ENCODE results near the gene LRP1.

GRCh38 chr12:57164966-57165625 lies 36.8 kb downstream of the LRP1 start:
- no peak for TF ChIP-seq POLR2AphosphoS5 (IDR thresholded peaks at IDR 0.05; ENCODE audit: low read depth, low read length)
- no peak for TF ChIP-seq TAF1 (IDR thresholded peaks at IDR 0.05; ENCODE audit: borderline replicate concordance, low read depth, low read length)
- TF ChIP-seq POLR2A (IDR thresholded peaks at IDR 0.05; ENCODE audit: low read depth, low read length): no peak

All from GM12892 (cell line).